A673 (cell line): Measurements from ENCODE around the gene TMUB2. TPM values are rescaled to one million over a fixed set of nuclear protein-coding genes. Genes with fewer than 3 reads are reported as not detected.

Source experiments
- BruUV-seq: library from RNA; stranded (reverse); fragments of 400-500 nt; replicated peaks from 2 replicates; lab custom pipeline; 2021; lab: Mats Ljungman, UMichigan
- CTCF ChIA-PET: fragments of 300-600 bp; sonication (Branson Sonifier 250); formaldehyde crosslinking; loops from one replicate; lab custom pipeline; 2022; ENCODE audit warnings: antibody characterized with exemption; lab: Charles Lee
- POLR2A ChIA-PET: fragments of 300-600 bp; sonication (Branson Sonifier 250); formaldehyde crosslinking; loops from one replicate; lab custom pipeline; 2022; ENCODE audit warnings: antibody characterized with exemption; ENCODE audit not compliant: low non-redundant PET; lab: Charles Lee
- DNase-seq: peaks from one replicate; pipeline ENCODE4 v3.0.0-alpha.2; 2015; ENCODE audit warnings: low spot score
- H3K27ac ChIP-seq: fragments of 200-600 bp; sonication (generic); 2 replicates; pipeline ENCODE4 v1.5.1; 2016; ENCODE audit warnings: mixed run types, low read depth, mild to moderate bottlenecking, mixed read lengths, antibody characterized with exemption, low read length; ENCODE audit not compliant: poor library complexity, severe bottlenecking
- H3K27me3 ChIP-seq: fragments of 200-600 bp; sonication (generic); replicated peaks from 2 replicates; pipeline ENCODE4 v1.6.1; 2017; ENCODE audit warnings: mixed run types, low read depth, mild to moderate bottlenecking, mixed read lengths, antibody characterized with exemption, low read length; ENCODE audit not compliant: insufficient read depth, poor library complexity
- H3K36me3 ChIP-seq: fragments of 200-600 bp; sonication (generic); 2 replicates; pipeline ENCODE4 v1.6.1; 2016; ENCODE audit warnings: mixed run types, mild to moderate bottlenecking, mixed read lengths, antibody characterized with exemption, low read length; ENCODE audit not compliant: insufficient read depth, poor library complexity, severe bottlenecking
- H3K4me1 ChIP-seq: fragments of 200-600 bp; sonication (generic); 2 replicates; pipeline ENCODE4 v1.6.1; 2017; ENCODE audit warnings: mixed run types, mild to moderate bottlenecking, mixed read lengths, antibody characterized with exemption, low read length; ENCODE audit not compliant: insufficient read depth, poor library complexity, severe bottlenecking
- H3K4me3 ChIP-seq: fragments of 200-600 bp; sonication (generic); 2 replicates; pipeline ENCODE4 v1.5.1; 2016; ENCODE audit warnings: low read depth, mixed run types, mild to moderate bottlenecking, mixed read lengths, low read length; ENCODE audit not compliant: poor library complexity, severe bottlenecking
- H3K9me3 ChIP-seq: fragments of 200-600 bp; sonication (generic); 2 replicates; pipeline ENCODE4 v1.6.1; 2016; ENCODE audit warnings: mixed run types, low read depth, mild to moderate bottlenecking, mixed read lengths, antibody characterized with exemption, low read length; ENCODE audit not compliant: poor library complexity, severe bottlenecking
- CTCF ChIP-seq: fragments of 300-800, 200-600 bp; sonication (generic); conservative IDR thresholded peaks from 2 replicates; pipeline ENCODE4 v1.5.1; 2017; ENCODE audit warnings: low read depth, mild to moderate bottlenecking, antibody characterized with exemption, low read length, moderate library complexity, mixed read lengths
- EZH2 ChIP-seq: fragments of 200-600 bp; sonication (generic); IDR thresholded peaks from 2 replicates; pipeline ENCODE4 v1.6.1; 2017; ENCODE audit warnings: borderline replicate concordance, low read depth, mild to moderate bottlenecking, mixed read lengths, antibody characterized with exemption, low read length; ENCODE audit not compliant: poor library complexity, severe bottlenecking
- intact Hi-C: fragments of 100-400 bp; cut with micrococcal nuclease; formaldehyde crosslinking; loops from one replicate; pipeline ENCODE4 v1.10.0; 2022; ENCODE audit not compliant: unreplicated experiment
- total RNA-seq: library from RNA; stranded (reverse); gene quantifications from 2 replicates; pipeline ENCODE4 v1.2.3, GENCODE V29; 2021

TMUB2 gene
- total RNA-seq, 1 experiment from 2014 or later, result 13.0 TPM

DNA sequence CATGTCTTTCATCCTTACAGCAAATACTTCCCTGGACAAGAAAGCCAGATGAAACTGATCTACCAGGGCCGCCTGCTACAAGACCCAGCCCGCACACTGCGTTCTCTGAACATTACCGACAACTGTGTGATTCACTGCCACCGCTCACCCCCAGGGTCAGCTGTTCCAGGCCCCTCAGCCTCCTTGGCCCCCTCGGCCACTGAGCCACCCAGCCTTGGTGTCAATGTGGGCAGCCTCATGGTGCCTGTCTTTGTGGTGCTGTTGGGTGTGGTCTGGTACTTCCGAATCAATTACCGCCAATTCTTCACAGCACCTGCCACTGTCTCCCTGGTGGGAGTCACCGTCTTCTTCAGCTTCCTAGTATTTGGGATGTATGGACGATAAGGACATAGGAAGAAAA lies 3.7 kb downstream of the TMUB2 start:
- no peaks in the 10 kb centered on the region for H3K9me3 ChIP-seq
- CTCF ChIA-PET, result no interaction called here
- H3K4me3 ChIP-seq, result no peak overlapping the region
- TF ChIP-seq EZH2 (no peak), CTCF (no peak)
- DNase-seq, result no peak
- no peaks in the 10 kb centered on the region for H3K27me3 ChIP-seq
- peaks cover 9% of the 10 kb centered on the region for H3K4me1 ChIP-seq
- H3K27ac ChIP-seq, result no peak overlapping the region
- intact Hi-C loops, result no loop called here
- POLR2A ChIA-PET, result no interaction called here
- H3K36me3 ChIP-seq, result peaks cover 16% of the 10 kb centered on the region
- no TSS peak for BruUV-seq

GRCh38 chr17:44191369-44191768 lies 4.6 kb downstream of the TMUB2 start:
- BruUV-seq, result no TSS peak
- TF ChIP-seq EZH2, result no peak
- no peak for TF ChIP-seq CTCF
- ChIA-PET CTCF (no interaction called here), POLR2A (no interaction called here)
- no peak overlapping the region for H3K4me3 ChIP-seq
- no peaks in the 10 kb centered on the region for H3K27me3 ChIP-seq
- H3K9me3 ChIP-seq, result no peaks in the 10 kb centered on the region
- intact Hi-C loops, result no loop called here
- DNase-seq, result no peak
- H3K4me1 ChIP-seq, result peaks cover 9% of the 10 kb centered on the region
- peaks cover 20% of the 10 kb centered on the region for H3K36me3 ChIP-seq
- H3K27ac ChIP-seq, result no peak overlapping the region

- ChIA-PET POLR2A (no interaction called here), CTCF (no interaction called here)
- peaks cover 9% of the 10 kb centered on the region for H3K4me1 ChIP-seq
- BruUV-seq, result no TSS peak
- peaks cover 22% of the 10 kb centered on the region for H3K36me3 ChIP-seq
- TF ChIP-seq EZH2, result no peak
- TF ChIP-seq CTCF, result no peak
- intact Hi-C loops, result no loop called here
- H3K4me3 ChIP-seq, result no peak overlapping the region
- H3K9me3 ChIP-seq, result no peaks in the 10 kb centered on the region
- no peak for DNase-seq
- no peaks in the 10 kb centered on the region for H3K27me3 ChIP-seq
- no peak overlapping the region for H3K27ac ChIP-seq
Observed at GRCh38 chr17:44191941-44192496, 5.2 kb downstream of the TMUB2 start.
